GM21390 (cell line): ENCODE results near the gene CCDC14.
"Not testable (repeated sequence)": the region's sequence is repeated elsewhere in the genome, so short reads cannot be mapped to it uniquely, and the experiment has no call there.

ENCODE experiments used
- ATAC-seq: cut with Tn5 transposase; IDR thresholded peaks from one replicate; pipeline ENCODE4 v1.9.1; 2021; ENCODE audit not compliant: unreplicated experiment

CCDC14 gene, protein sequence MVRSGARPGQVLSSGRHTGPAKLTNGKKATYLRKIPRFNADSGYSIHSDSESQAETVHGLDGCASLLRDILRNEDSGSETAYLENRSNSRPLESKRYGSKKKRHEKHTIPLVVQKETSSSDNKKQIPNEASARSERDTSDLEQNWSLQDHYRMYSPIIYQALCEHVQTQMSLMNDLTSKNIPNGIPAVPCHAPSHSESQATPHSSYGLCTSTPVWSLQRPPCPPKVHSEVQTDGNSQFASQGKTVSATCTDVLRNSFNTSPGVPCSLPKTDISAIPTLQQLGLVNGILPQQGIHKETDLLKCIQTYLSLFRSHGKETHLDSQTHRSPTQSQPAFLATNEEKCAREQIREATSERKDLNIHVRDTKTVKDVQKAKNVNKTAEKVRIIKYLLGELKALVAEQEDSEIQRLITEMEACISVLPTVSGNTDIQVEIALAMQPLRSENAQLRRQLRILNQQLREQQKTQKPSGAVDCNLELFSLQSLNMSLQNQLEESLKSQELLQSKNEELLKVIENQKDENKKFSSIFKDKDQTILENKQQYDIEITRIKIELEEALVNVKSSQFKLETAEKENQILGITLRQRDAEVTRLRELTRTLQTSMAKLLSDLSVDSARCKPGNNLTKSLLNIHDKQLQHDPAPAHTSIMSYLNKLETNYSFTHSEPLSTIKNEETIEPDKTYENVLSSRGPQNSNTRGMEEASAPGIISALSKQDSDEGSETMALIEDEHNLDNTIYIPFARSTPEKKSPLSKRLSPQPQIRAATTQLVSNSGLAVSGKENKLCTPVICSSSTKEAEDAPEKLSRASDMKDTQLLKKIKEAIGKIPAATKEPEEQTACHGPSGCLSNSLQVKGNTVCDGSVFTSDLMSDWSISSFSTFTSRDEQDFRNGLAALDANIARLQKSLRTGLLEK

DNA sequence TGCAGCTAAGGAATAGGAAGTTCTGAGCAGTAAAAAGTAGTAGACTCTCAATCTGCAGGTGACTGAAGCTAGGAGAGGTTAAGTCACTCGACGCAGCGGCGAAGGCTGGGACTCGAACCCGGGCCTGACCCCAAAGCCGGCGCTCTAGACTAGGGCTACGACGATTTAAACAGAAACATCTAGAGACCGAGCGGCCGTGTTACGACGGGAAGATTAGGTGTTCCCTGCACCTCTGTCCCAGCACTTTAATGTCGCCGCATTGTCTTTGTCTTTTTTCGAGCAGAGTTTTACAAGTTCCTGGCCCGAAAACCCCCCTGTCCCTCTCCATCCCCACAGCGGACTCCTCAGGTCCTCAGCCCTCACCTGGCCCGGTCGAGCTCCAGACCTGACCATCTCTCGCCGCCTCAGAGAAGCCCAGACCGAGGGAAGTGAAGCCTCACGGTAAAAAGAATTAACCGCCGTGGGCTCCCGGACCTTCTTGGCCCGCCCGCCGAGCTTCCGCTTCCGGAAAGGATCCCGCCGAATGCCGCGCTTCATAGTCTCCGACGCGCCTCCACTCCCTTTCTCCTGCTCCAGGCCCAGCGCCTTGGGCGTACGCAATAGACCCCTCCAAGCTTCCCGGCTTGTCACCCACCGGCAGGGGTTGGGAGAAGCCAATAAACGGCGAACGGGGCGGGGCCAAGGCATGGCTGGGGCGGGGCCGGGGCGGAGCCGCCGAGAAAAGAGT is at the start of gene CCDC14:
Gene CCDC14 (minus strand): TSS at position 449 of the 727 bp plus-strand sequence. CDS start 56 bp downstream, at position 393.
- ATAC-seq, result peak; percentile 78

DNA sequence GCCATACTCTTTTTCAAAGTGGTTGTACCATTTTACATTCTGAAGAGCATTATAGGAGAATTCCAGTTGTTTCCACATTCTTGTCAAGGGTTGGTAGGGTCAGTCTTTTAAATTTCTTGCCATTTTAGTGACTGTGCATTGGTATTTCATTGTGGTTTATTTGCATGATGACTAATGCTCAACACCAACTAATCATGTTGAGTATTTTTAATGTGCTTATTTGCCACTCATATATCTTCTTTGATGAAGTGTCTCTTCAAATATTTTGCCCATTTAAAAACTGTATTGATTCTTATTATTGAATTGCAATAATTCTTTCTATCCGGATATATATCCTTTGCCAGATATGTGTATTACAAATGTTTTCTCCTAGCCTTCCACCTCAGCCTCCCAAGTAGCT is 47.3 kb upstream of the CCDC14 start:
- not testable (repeated sequence) for ATAC-seq

DNA sequence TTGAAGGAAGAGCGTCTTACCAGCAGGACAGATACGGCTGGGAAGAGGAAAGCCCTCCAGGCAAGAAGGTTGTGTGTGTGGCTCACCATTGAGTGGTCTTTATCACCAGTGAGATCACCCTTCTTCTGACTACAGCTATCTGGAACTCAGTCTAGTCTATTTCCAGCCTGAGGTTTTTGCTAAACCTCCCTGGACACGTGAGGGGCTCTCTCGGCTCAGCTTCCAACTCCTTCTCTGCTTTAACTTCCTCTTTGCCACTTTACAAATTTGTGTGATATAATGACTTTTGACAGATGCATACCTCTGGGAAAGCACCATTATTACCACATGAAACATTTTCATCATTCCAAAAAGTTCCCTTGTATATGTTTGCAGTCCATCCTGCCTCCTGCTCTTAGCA is 46.2 kb upstream of the CCDC14 start:
- no peak for ATAC-seq

DNA sequence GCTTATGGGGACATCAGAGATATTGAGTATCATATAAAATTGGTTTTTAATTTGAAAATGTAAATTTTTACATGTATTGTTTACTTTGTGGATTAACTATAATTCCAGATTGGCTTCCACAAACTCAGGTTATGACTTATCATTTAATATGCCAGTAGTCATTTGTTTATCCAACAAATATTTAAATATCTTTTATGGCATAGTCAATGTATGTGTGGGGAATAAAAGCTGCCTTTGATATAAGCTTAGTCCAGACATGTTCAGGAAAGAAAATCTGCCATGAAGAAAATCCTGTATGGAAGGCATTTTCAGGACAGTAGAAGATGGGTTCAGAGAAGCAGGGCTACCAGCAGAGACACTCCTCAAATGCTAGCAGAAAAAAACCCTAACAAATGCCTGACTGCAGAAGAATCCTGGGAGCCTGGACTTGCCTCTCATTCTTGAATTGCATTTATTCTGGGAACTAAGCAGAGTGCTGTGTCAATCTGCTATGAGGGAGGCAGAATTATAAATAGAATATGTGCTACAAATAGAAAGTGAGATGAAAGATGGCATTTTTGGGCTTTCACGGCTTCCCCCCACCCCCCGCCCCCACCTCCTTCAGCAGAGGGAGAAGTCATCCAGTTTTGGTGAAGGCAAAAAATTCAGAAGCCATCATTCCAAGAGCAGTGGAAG is 41.5 kb upstream of the CCDC14 start:
- not testable (repeated sequence) for ATAC-seq

DNA sequence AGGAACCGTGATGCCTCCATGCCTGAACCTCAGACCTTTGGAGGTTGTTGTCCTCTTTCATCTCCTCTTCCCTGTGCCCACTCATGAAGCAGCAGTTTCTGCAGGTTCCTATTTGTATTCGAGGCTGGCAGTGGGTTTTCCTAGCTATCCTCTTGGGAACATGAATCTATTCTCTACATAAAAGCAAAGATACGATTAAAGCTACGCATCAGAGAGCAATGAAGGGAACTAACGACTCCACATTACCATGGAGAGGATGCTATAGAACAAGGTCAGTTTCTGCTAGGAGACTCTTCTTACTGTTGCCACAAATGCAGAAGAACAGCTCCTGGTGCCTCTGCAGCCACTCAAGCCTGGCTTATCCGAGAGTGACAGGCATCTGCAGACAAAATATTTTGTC is 40.3 kb upstream of the CCDC14 start:
- not testable (repeated sequence) for ATAC-seq

DNA sequence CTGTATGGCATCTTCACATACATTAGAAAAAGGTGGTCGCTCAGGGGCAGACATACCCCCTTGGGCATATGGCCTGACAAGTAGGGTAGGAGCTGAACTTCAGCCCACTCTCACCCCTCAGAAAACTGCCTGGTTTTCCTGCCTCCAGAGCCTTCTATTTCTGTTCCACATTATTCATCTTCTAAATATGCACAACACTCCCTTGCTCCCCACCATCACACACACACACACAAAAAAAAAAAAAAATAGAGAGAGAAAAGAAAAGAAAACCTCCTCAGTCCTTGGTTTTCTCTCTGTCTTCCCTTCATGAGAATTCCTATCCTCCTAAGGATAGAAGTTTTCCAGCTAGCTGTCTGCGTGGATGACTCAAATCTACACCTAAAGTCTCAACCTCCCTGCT is 36.5 kb upstream of the CCDC14 start:
- no peak for ATAC-seq

DNA sequence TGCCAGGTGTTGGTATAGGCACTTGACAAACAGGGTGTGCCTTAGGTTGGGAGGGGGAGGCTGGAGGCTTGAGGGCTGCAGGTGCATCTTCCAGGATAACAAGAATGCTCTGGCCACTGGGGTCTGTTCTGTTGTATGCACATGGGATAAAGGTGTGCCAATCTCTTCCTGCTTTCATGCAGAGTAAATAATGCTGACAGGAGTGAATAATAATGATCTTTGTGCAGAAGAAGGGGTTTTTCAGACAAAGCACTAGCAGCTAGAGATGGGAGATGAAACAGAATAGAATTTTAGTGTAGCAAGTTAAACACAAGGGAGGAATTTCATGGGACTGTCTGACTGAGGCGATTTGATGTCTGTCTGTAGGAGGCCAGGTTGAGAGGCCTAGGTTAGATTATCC is 32.8 kb upstream of the CCDC14 start:
- no peak for ATAC-seq

DNA sequence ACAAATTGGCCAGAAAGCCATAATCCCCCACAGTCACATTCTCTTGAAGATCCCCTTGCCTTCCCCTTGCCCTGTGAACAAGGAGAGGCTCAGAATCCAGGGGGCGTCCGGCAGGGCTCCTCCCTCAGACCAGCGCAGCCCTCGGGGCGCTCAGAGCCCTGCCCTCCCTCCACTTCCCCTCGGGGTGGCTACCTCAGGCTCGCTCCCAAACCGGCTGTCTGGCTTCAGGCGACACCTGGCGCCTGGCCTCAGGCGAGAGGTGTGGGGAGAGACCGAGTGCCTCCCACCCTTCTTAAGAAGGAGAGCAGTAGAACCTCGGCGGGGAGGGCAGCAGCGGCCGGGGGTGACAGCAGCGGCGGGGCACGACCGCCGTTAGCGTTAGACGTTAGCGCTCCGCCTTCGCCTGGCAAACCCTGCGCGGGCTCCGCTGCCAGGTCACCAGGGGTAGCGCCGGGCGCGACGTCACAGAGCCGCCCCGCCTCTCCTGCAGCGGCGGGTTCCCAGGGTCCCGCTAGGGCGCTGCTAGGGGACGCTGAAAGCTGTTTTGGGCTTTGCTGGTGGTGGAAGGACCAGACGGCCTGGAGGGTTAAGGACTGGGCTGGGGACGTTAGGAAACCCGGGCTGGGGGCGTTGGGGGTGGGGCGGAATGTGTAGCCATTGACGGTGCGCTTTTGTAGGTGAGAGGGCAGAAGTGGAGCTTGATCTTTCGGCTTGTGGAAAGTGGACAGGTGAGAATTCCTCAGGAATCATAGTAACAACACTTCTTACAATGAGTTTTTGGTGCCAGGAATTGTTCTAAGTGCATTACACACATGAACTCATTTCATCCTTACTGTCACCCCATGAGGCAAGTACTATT is 30.9 kb upstream of the CCDC14 start, which contains the start of gene ROPN1:
Gene ROPN1 (minus strand): TSS at position 395 of the 859 bp plus-strand sequence. CDS start 11,643 bp downstream, outside the sequence.
- not testable (repeated sequence) for ATAC-seq

DNA sequence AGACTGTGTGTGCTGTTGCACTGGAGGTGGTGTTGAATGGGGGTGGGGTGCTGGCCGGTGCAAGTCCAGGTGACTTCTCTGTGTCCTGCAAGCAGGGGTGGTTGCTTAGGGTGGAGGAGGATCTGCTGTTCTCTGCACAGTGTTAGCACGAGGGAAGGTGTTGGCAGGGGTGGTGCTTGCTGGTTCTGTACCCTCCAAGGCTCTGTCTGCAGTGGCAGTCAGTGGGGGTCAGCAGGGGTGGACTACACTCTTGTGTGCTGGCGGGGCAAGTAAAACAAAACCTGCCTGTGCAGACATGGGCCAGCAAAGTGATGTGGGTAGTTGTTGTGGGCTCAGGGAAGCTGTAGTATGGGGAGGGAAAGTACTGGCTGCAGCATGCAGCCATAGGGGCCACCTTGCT is 25.4 kb upstream of the CCDC14 start:
- no peak for ATAC-seq

DNA sequence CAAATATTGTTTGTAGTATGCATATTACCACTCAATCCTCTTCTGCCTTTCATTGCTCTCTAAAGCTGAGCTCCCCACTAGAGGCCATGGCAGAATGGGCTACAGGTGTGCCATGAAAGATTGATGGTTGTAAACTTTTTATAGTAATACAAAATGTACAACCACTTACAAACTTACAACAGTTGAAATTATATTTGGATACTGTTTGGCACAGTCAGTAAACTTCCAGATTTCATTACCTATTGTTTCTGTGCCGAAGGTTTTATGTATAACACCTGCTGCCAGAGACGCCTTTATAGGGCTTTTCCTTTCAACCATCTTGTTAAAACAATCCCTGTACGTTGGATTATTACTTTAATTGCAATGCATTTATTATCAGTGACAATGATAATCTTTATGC is 23.9 kb upstream of the CCDC14 start:
- no peak for ATAC-seq

DNA sequence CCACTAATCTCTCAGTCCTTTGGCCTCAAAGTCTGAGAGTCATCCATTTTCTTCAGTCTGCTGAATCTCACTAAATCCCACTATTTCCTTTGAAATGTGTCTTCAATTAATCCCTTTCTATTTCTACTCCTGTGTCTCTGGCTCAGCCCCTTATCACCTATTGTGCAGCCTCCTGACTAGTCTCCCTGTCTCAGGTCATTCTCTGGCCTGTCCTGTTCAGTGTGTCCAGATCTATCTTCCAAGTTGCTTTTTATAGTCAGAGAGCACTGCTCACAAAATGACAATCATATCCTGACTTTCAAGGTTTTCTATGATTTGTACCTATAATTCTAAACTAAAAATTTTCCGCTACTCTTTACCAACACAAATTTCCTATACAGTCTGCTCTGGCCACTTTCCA is 23.3 kb upstream of the CCDC14 start:
- ATAC-seq, result no peak

DNA sequence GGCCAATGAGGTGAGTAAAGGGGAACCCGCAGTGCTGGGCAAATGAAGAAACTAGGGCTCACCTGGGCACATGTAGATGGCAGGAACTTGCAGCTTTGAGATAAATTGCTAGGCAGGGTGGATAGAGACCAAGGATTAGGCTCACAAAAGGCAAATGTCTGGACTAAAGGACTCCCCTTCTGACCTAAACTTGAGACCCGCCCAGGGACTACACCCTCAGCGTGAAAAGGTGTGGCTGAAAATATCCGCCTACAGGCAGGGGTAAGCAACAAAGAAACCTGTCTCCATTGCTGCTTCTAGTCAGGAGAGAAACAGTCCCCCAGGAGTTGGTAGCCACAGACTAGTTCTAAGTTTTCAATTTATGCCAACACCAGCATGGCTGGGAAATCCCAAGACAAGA is 20.3 kb upstream of the CCDC14 start:
- not testable (repeated sequence) for ATAC-seq

DNA sequence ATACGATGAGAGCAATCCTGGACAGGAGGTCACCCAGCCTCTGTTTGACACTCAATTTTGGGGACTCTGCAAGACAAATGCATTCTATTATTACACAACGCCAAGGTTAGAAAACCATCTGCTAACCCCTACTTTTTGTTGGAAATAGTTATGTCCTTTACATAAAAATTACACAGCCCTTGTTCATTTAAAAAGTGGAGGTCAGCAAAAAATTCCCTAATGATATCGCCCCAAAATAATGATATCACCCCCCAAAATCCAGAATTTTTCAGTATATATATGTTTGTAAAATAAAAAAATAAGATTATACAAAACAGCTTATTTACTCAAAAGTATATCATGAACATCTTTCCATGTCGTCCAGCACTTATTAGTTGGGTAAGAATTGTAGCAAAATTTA is 19.5 kb upstream of the CCDC14 start:
- ATAC-seq, result no peak

DNA sequence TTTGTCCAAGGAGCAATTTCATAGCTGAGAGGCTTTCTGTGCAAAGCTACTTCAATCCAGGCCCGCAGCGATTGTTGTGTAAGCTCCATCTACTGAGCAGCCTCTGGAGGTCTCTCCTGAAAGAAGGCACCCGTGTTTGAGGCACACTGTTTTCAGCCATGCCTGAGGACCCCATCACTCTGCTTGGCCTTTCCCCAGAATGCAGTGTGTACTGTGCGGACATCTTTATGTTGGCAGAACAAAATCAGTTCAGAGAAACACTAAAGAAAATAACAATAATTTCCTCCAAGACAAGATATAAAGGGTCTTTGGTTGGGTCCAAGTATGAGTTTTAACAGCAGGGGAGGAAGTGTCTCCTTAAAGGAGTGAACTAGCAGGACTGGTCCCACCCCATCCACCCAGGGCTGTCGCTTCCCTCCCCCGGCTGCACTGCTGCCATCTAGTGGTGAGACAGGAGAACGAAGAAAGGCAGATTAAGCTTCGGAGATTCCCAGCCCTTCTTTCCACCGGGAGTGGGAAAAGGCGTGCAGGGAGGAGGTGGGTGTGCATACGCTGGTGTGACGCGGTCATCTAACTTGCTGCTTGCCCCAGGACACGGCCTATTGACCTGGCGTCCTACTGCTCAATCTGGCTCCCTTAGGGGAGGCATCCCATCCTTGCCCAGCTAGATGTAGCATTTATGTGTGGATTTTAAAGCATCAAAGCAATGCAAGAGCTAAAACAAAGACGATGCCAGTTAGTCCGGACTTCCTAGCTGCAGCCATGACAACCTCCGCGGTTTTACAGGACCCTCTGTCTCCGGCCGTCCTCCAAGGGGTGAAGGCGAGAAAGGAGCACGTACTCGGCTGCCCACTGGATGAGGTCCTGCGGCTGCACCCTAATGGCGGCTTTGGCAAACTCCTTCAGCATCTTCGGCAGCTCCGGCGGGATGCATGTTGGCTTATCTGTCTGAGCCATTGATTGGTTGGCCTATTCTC is 18.8 kb upstream of the CCDC14 start:
- not testable (repeated sequence) for ATAC-seq

DNA sequence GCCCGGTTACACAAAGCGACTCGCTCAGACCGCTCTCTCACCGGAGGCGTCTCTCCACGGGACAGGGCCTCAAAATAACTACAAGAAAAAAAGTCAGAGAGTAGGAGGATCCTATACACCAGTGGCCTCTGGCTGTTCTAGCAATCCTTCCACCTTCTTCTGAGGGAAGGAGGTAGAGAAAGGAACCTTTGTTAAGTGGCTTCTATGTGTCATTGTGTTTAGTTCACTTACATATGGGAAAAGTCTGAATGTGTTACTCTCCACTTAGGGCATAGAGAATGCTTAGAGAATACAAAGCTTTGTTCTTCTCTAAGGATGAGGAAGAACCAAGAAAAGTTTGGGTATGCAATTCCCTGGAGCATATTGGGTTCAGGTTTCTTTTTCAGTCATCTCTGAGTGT is 15.9 kb upstream of the CCDC14 start:
- ATAC-seq, result not testable (repeated sequence)

DNA sequence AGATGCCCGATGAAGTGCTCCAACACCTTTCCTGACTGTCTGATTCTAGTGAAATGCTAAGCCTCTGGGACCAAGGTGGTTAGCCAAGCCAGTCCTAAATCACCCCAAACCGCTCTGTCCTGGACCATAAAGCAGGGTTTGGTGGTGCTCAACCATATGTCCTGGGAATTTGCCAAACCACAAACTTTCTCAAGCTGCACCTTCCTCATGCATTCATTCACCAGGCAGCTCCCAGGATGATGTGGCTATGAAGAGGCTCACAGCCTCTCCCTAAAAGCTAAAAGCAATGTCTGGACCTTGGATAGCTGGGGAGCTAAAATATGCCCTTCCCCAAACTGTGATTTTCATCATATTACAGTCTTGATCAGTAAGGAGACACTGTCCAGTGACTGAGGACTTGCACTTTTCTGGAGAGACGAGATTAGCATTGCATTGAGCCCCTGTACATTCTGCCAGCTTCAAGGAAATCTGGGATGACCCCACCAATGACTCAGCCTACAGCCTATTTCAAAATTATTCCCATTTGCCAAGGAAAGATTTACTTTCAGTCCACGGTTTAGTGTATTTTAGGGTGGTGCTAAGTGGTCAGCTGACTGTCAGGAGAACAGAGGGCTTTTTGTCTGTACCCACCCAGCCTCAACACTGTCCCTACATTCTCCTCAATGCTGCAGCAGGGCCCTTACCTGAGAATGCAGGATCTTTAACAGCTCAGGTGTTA is 15.3 kb upstream of the CCDC14 start:
- not testable (repeated sequence) for ATAC-seq

DNA sequence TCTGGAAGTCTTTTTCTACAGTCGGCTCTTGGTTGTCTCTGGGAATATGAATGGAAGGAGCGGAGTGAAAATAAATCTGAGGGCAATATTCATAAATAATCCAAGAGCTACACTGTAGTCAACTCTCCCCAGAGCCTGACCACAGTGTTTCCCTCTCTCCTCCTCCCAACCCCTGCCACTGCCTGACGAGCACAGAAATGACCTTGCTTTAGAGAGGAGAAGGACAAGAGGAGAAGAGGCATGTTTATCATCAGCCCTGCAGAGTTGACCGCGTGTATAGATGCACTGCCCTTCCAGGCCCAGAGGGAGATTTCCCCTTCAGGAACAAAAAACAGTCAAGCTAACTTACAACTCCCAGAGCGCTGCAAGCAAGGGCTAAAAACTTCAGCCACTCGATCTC is 14.0 kb upstream of the CCDC14 start:
- ATAC-seq, result not testable (repeated sequence)

DNA sequence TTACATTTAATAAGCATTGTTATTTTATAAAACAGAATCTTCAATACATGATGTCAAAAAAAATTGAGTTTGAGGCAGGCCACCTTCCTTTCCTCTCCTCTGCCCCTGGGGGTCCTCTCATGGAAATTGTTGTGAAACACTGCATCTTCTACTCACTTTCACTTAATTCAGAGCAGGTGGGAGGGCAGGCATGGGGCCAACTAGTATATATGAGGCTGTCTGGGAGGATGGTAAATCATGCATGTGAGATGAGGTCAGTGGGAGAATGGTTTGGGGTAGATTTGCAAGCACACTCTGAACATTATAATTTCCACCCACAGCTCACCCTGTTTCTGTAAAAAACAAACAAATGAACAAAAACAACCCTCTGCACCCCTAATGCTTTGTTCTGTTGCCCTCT is 10.4 kb upstream of the CCDC14 start:
- no peak for ATAC-seq
